ENCODE data around the gene PRR23B.
"Not testable (repeated sequence)": the region's sequence is repeated elsewhere in the genome, so short reads cannot be mapped to it uniquely, and the experiment has no call there.

The PRR23B gene

GRCh38 chr3:139020868-139021234 lies at the start of gene PRR23B:
TSS of gene PRR23B (minus strand) at chr3:139020926. CDS start at chr3:139020661, 265 bp downstream.
- no peak for DNase-seq (ENCODE audit: low spot score)

DNA sequence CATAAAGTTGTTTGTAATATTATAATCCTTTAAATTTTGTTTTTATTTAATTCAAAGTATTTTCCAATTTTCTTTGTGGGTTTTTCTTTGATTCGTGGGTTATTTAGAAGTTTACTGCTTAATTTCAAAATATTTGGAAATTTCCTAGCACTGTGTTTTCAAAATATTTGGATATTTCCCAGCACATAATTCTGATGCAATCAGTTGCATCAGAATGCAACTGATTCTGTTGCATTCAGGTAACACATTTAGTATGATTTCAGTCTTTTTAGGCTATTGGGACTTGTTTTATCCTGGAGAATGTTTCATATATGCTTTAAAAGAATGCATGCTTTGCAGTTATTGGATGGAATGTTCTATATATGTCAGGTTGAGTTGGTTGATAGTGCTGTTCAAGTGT lies 42.2 kb upstream of the PRR23B start:
- no peak for DNase-seq (ENCODE audit: low spot score)

DNA sequence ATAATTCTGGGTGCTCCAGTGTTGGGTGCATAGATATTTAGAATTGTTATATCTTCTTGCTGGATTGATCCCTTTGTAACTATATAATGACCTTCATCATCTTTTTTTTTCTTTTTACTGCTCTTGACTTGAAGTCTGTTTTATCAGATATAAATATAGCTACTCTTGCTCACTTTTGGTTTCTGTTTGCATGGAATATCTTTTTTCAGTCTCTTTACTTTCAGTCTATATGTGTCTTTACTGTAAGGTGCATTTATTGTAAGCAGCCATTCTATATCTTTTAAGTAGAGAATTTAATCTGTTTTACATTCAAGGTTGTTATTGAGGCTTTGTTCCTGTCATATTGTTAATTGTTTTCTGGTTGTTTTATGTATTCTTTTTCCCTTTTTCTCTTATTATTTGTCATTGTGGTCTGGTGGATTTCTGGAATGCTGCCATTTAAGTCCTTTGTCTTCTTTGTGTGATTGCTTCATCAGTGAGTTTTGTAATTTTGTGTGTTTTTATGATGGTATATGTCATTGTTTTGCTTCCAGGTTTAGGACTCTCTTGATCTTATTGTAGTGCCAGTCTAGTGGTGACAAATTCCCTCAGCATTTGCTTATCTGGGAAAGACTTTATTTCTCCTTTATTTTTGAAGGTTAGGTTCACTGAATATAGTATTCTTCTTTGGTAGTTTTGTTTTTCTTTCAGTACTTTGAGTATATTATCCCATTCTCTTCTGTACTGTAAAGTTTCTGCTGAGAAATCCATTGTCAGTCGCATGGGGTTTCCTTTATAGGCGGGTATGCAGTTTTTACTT lies 32.3 kb upstream of the PRR23B start:
- DNase-seq (ENCODE audit: low spot score): no peak

DNA sequence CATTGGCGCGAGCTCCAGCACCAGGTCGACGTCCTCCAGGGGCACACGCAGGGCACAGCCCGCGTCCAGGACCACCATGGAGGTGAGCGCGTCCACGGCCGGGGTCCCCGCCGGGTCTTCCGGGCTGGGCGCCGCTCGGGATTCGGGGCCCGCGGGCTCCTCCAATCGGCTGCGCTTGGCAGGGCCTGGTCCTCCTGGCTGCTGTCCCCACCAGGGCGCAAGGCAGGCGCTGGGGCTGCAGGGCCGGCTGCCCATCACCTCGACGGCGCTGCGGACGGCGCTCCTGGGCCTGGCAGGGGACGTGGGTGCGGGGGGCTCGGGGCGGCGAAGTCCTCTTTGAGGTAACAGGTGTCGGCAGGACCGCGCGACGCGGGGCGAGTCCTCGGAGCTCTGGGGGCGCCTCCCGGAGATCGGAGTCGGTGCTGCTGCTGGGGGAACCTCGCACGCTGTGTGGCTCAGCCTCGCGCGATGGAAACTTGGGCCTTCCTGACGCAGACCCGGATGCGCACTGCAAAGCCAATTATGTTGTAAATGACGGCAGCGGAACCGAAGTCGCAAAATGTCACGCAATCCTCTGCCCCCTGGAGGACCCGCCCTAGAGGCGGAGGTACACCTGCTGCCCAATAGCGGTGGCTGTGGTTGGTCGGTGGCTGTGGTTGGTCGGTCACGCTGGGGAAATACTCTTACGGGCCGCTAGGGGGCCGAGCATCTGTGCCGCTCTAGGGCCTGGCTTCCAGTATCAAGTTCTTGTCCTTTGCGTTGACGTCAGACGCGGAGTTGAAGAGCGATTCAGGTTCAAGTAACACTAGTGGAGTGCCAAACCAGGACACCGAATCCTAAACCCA lies 23.9 kb upstream of the PRR23B start, which contains the start of gene PRR23C:
Gene PRR23C (minus strand): TSS at position 527 of the 845 bp plus-strand sequence. CDS start 272 bp downstream, at position 255.
- no peak for DNase-seq (ENCODE audit: low spot score)

GRCh38 chr3:139043554-139044365 lies 23.0 kb upstream of the PRR23B start:
- no peak for DNase-seq (ENCODE audit: low spot score)

GRCh38 chr3:139037478-139037877 lies 16.8 kb upstream of the PRR23B start:
- no peak for DNase-seq (ENCODE audit: low spot score)

- no peak for DNase-seq (ENCODE audit: low spot score)
These were observed 11.7 kb upstream of the PRR23B start for GRCh38 chr3:139032326-139033002.

GRCh38 chr3:139030576-139030975 lies 9.8 kb upstream of the PRR23B start:
- not testable (repeated sequence) for DNase-seq (ENCODE audit: low spot score)

- DNase-seq (ENCODE audit: low spot score): no peak
These were observed 4.2 kb upstream of the PRR23B start for GRCh38 chr3:139024968-139025367.

DNA sequence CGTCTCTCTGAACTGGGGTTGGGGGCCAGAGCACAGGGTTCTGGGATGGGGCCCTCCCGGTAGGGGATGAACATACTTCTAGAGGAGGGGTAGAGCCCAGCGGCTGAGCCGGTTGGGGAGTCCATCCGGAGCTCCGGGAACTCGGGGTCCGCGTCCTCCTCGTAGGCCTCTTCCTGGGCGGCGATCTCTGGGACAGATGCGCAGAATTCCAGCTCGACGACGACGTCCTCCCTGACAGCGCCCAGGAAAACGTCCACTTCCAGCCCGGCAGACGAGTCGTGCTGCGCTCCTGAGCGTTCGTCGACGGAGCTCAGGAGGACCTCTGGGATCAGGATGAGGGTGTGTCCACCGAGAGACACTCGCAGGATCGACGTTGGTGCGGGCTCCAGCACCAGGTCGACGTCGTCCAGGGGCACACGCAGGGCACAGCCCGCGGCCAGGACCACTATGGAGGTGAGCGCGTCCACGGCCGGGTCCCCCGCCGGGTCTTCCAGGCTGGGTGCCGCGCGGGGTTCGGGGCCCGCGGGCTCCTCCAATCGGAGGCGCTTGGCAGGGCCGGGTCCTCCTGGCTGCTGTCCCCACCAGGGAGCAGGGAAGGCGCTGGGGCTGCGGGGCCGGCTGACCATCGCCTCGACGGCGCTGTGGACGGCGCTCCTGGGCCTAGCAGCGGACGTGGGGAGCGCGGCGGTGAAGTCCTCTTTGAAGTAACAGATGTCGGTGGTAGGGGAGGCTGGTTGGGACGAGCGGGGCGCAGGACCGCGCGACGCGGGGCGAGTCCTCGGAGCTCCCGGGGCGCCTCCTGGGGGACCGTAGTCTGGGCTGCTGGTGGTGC lies 474 bp downstream of the PRR23B start:
- DNase-seq (ENCODE audit: low spot score): no peak

DNA sequence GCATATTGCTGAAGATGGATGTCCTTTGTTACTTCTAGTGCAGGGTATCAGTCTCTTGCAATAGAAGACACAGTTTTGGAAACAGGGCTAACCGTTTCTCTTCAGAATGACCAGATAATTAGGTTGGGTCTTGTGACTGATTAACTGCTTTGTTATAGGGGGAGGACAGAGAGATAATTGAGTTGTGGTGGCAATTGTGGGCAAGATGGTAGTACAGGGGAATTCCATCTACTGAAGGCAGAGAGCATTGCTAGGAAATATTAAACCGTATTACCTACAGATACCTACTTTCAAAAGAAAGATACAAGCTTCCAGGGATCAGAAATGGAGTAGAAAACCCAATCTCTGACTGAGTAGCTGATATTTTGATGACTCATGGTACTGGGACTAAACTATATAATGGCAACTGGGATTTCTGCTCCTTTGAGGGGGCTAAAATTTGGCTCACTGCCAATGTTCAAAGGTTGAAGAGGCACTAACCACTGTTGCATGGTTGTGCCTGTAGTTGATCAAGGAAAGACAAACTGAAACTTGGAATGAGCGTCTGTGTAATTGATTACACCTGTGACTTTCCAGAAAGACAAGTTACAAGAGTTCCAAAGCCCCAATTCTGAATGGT lies 4.2 kb downstream of the PRR23B start:
- no peak for DNase-seq (ENCODE audit: low spot score)

- no peak for DNase-seq (ENCODE audit: low spot score)
These were observed 14.5 kb downstream of the PRR23B start, which contains the start of gene PRR23A for GRCh38 chr3:139006051-139006716. TSS of gene PRR23A (minus strand) at chr3:139006268. CDS start at chr3:139006268, 0 bp downstream.

GRCh38 chr3:139005356-139005993 lies 15.3 kb downstream of the PRR23B start:
- no peak for DNase-seq (ENCODE audit: low spot score)

DNA sequence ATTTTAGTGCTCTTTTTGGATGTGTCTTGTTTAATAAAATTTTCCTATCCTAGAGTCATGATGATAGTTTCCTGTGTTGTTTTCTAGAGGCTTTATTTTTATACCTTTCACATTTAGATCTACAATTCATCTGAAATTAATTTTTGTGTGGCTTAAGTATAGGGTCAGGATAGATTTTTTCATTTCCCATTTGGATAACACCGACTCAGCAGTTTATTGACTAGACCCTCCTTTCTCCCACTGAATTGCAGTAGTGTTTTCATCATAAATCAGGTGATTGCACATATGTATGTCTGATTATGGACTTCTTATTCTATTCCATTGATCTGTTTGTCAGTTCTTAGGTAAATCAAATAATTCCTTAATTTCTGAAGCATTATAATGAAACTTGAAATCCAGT lies 25.0 kb downstream of the PRR23B start:
- no peak for DNase-seq (ENCODE audit: low spot score)

DNA sequence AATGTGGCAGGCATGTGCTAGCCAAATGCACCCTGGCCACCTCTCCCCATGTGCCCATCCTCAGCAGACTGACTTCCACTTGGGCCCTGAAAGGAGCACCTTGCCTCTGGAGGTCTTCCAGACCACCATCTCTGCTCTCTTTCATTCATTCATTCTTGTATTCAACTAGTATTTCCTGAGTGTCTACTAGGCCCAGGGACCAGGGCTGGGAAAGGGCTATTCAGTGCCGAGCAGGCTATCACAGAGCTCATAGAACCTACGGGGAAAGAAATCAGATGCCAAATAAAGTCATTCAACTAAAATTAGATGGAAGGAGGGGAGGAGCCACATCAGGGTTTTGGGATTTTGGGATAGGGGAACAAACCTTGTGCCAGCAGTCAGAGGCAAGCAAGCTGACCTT lies 33.5 kb downstream of the PRR23B start:
- no peak for DNase-seq (ENCODE audit: low spot score)

DNA sequence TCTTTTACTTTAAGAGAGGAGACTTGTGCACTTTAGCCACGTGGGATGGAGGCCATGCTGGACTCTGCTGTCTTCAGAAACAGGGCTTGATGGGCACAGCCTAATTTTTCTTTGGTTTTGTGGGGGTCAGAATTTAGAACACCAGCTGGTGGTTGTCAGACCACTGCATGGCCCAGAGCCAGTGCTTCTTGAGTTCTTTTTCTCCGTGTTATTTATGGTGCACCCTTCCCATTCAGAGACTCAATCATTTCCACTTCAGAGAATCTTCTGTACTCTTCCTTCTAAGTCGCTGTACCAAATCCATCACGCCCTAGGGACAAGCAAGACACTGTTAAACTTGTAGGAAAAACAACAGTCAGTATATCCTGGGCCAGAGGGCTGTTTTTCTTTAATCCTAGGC lies 34.8 kb downstream of the PRR23B start:
- DNase-seq (ENCODE audit: low spot score): no peak

DNA sequence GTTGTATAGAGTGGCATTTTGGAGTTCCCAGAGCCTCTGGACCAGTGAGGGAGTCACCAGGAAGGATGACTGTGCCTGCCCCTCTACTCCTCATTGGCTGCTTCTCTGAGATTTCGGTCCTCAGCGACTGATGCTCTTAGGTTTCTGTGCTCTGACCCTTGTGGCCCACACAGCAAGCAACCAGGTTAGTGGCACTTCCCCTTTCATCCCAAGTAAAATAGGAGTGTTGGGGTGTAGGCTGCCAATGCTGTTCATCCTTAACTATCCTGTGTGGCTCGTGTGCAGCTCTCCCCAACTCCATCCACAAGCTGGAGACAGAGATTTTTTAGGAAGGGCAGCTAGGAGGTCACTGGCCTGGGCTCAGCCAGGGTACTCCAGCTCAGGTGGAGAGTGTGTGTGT lies 35.9 kb downstream of the PRR23B start:
- DNase-seq (ENCODE audit: low spot score): no peak

DNA sequence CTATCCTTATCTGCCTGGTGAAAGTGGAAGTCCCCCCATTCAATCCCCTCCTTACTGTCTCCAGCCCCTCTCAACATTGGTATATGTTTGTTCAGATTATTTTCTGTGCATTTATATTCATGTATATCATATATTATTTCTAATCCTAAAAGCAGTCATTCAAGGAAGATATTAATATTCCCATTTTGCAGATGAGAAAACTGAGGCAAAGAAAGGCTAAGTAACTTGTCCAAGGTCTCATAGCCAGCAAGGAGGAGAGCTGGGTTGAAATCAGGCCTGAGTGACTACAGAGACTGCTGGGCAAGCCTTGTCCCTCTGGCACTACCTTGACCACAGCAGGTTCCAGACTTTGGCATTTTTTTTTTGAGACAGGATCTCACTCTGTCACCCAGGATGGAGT lies 44.7 kb downstream of the PRR23B start:
- no peak for DNase-seq (ENCODE audit: low spot score)

DNA sequence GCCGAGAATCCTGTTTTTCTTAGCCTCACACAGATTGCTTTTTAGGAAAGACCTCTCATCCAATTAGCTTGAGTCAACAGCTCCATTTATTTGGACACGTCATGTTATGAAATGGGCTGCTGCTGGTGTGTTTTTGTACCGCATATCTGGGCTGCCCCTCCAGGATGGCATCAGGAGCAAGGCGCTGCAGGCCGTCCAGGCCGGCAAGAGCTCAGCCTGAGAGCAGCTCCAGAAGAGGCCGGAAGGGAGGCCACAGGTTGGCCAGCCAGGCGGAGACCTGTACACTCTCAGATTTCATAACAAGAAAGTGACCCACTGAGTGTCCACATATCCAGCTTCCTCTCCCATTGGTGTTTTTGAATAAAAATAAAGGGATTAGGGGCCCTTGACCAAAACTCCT lies 45.4 kb downstream of the PRR23B start:
- DNase-seq (ENCODE audit: low spot score): no peak

All from Ammon's horn (tissue), 1 donor.